Fibroblast of skin of back (primary cell): Measurements from ENCODE around the gene SLC17A9.
"Not testable (repeated sequence)": the region's sequence is repeated elsewhere in the genome, so short reads cannot be mapped to it uniquely, and the experiment has no call there.

ENCODE experiments used
- DNase-seq: peaks from one replicate; pipeline ENCODE4 v3.0.0-alpha.2; 2013

The SLC17A9 gene

DNA sequence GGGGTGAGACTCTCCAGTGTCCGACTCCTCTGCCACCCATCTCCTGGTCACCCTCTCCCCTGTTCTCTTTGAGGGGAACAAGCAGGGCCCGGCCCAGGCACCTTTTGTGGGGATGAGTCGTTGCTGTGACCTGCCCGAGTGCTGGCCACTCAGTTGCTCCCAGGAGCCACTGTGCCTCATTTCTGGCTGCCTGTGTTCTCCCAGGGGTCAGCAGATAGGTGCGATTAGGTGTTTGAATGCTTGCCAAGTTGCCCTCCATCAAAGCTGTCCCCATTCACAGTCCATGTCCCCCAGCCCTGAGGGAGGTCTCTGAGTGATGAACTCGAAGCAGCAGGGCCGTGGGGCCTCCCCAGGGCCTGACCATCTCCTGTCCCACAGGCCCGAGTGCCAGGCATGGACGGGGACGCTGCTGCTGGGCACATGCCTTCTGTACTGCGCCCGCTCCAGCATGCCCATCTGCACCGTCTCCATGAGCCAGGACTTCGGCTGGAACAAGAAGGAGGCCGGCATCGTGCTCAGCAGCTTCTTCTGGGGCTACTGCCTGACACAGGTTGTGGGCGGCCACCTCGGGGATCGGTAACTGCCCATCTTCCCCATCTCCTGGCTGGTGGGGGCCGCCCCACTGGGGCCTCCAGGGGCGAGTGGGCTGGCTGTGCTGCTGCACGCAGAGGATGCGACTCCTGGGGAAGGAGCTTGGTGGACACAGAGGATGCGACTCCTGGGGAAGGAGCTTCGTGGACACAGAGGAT lies 4.1 kb downstream of the SLC17A9 start:
- DNase-seq = no peak

DNA sequence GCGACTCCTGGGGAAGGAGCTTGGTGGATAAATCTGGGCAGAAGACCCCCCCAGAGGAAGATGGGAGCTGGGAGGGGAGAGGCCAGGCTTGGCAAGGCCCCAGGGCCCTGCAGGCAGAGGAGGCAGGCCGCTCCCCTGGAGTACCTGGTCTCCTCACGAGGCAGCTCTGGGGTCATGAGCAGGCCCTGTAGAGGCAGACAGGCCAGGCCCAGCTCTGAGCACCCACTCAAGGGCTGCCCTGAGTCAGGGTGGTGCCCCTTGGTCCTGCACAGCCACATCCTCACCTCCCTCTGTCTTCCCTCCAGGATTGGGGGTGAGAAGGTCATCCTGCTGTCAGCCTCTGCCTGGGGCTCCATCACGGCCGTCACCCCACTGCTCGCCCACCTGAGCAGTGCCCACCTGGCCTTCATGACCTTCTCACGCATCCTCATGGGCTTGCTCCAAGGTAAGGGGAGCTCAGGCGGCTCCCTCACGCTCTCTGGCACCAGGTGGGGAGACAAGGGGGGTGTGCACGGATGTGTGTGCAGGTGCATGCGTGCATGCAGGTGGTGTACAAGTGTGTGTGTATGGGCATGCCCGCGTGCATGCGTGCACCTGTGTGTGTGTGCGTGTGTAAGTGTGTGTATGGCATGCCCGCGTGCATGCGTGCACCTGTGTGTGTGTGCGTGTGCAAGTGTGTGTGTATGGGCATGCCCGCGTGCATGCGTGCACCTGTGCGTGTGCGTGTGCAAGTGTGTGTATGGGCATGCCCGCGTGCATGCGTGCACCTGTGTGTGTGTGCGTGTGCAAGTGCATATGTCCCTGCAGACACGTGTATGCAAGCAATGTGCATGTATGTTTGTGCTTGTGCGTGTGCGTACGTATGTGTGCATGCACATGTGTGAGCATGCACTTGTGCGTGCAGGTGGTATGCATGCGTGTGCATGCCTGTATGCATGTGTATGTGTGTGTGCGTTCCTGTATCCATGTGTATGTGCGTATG lies 4.9 kb downstream of the SLC17A9 start:
- no peak for DNase-seq

DNA sequence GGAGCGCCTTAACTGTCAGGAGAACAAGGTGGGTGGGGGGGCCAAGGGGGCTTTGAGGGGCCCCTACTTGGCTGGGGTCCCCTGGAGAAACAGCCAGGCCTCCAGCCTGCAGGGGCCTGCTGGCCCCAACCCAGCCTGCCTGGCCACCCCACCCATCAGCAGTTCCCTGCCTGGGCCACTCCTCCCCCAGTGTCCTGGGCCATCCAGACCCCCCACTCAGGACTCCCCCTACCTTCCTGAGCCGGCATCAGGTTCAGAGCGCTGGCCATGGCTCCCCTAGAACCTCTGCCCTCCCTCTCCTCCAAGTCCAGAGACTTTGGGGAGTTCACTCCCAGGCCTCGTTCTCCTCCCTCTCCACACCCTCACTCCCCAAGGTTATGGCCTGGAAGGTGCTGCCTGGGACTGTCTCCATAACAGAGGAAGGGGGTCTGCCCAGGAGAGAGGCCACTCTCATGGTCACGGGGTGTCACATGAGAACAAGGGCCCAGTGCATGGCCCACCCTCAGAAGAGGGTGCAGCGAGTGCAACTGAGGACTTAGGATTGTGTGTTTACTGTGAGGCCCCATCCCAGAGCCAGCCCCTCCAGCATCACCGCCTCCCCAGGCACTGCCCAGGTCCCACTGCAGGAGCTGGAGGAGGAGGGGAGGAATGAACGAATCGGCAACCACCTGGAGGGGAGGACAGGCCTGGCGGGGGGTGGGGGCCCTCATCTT lies 6.0 kb downstream of the SLC17A9 start:
- no peak for DNase-seq

DNA sequence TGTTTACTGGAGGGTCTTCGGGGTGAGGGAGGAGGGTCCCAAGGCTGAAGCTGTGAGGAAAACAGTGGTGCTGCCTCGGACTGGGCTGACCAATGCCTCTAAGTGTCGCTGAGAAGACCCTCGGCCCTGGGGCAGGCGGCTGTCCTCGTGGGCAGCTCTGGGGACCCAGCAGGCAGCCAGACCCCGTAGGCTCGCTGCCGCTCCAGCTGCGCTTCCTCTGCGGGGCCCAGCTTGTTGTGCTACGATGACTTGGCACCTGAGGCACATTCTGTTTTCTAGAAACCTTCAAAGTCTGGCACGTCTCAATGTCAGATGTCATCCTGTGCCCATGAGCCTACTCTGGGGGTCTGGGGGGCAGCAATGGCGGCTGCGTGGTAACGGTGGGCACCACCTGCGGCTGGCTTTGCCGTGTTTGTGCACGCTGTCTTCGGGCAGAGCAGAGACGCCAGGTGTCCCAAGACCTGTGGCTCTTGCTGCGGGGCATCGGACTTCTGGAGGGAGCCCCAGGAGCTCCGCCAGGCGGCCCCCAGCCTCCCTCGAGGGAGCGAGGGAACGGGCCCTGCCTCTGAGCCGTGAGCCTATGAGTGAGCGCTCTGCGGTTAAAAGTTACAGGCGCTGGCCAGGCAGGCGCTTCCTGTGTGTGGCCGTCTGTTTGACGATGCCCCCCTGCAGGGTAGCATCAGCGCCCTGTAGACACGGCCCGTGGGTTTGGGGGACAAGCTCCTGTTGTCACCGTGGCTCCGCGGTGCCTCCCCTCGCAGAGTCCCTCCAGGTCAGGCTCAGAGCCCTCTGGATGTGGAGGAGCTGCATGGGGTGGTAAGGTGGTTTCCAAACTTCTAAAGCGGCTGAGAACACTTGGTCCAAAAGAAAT lies 6.8 kb downstream of the SLC17A9 start:
- no peak for DNase-seq

DNA sequence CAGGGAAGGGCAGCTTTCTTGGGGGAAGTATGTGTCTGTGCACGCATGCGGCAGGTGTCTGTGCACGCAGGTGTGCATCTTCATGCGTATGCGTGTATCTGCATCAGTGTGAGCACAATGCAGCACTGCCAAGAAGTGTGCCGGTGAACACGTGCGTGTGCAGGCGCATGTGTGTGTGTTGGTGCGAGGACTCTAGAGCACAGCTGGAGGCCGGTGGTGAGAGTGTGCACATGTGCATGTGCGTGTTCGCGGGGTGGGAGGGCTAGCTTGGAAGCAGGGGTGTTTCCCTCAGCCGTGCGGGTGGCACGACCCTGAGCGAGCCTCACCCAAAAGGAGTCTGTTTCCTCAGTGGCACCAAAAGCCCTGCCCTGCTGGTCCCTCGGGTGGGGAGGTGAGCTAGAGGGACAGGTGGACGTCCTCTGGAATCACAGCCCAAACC lies 7.5 kb downstream of the SLC17A9 start:
- no peak for DNase-seq

DNA sequence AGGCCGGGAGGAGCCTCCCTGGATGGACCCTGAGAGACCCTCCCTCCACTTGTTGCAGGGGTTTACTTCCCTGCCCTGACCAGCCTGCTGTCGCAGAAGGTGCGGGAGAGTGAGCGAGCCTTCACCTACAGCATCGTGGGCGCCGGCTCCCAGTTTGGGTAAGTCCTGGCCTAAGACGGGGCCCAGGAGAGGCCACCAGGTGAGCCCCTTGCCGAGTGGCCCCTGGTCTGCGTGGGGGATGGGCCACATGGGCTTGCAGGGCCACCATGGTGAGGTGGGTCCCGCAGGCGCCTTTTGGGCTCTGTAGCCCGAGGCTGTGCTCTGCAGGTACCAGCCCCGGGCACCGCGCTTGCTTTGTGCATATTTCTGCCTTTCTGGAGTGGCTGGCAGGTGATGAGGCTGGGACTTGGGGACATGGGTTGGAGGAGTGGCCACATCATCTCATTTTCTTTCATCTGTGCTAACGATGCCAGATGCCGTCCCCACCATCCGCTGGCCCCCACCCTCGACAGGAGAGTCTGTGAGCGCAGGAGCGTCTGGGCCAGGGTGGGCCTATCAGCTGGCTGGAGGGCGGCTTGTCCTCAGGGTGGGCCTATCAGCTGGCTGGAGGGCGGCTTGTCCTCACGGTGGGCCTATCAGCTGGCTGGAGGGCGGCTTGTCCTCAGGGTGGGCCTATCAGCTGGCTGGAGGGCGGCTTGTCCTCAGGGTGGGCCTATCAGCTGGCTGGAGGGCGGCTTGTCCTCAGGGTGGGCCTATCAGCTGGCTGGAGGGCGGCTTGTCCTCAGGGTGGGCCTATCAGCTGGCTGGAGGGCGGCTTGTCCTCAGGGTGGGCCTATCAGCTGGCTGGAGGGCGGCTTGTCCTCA lies 8.2 kb downstream of the SLC17A9 start:
- DNase-seq = not testable (repeated sequence)

DNA sequence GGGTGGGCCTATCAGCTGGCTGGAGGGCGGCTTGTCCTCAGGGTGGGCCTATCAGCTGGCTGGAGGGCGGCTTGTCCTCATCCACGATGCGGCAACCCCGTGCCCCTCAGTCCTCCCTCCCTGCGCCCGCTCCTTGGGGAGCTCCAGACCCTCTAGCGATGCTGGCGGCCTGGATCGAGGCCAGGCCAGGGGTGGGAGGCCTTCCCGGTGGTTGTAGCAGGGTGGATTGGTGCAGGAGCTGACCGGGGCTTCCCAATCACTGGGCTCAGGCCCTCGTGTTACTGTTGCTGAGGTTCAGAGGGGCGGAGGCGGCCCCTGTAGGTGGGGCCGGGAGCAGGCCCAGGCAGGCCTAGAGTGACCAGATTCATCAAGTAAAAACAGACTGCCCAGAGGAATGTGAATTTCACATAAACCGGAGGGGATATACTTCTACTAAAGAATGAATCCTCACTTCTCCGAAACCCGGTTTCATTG lies 8.8 kb downstream of the SLC17A9 start:
- no peak for DNase-seq

DNA sequence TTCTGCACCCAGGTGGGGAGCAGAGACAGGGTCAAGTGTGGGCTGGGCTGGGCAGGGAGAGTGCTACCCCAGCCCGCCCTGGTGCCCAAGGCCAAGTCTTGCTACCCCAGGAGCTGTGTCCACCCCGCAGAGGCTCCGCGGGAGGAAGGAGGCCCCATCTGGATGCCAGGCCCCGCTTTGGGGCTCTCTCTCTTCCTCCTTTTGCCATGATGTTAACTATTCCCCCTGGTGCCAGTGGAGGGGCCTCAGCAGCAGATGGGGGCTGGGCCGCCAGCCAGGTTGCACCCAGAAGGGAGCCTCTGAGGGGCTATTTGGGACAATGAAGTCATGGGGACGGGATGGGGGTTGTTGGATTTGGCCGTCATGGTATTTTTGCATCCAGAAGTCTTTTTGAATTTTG lies 9.3 kb downstream of the SLC17A9 start:
- DNase-seq = no peak

DNA sequence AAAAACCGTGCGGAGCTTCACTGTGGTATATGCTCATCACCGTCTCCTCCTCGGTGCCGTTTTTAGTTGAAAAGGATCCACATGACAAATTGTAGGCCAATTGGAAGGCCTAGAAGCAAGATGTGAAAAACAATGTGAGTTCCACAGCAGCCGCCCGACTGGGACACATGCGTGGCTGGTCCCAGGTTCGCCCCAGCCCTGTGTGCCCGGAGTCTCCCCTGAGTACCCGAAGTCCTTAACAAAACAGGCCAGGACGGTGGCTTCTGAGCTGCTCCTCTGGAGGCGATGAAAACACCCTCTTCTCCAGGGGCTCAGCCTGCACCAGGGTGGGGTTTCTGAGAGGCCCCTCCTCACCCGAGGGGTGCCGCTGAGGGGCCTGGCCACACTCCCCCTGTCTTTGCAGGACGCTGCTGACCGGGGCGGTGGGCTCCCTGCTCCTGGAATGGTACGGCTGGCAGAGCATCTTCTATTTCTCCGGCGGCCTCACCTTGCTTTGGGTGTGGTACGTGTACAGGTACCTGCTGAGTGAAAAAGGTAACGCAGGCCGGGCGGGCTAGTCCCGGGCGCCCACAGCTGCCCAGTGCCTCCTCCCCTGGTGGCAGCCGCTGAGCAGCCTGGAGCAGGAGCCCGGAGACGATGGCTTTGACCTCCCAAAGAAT lies 9.8 kb downstream of the SLC17A9 start:
- no peak for DNase-seq

DNA sequence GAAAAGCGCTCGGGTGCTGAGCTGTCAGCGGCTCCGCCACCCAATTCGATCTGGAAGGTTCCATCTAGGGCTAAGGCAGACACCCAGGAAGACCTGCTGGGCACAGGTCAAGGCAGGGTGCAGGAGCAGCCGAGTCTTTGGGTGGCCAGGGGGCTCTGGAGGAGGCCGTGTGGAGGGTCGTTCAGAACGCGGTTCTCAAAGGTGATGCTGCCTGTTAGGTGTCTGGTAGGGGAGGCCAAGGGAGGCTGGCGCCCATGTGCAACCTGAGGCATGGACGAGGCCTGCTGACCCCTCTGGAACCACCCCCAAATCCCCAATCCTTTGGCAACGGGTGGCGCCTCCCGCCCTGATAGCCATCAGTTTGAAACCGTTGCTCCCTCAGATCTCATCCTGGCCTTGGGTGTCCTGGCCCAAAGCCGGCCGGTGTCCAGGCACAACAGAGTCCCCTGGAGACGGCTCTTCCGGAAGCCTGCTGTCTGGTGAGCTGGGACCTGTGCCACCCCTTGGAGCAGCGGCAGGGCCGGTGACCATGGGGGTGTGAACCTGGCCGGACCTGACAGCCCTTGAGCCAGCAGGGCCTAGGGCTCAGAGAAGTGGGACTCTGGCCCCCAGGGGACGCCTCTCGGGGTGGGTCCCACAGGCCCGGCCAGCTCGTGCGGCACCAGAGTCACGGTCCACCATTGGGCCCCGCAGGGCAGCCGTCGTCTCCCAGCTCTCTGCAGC lies 10.5 kb downstream of the SLC17A9 start:
- no peak for DNase-seq

DNA sequence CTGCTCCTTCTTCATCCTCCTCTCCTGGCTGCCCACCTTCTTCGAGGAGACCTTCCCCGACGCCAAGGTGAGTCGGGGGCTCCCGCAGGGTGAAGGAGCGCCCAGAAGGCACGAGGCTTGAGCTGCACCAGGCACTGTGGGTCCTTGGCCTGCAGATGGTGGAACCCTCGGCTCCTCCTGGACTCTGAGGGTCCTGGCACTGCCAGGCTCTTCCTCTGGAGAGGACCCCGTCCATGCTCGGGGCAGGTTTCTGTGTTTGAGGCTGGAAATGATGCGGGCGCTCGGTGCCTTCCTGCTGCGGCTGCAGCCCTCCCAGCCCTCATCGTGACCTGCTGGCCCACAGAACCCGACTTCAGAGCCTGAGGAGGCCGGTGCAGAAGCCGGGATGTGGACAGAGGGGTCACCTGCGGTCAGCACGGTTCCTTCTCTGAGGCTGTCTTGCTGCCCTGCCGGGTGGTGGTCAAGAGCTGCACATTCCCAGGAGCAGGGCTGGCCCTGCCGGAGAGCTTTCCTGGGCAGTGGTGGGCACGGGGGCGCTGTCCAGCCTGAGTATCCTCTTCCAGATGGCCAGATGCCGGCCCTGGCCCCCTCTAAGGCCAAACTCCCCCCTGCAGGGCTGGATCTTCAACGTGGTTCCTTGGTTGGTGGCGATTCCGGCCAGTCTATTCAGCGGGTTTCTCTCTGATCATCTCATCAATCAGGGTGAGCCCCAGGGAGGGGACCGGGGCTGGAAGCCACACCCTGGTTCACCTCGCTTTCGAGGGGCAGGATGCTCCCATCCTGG lies 11.3 kb downstream of the SLC17A9 start:
- DNase-seq = no peak

DNA sequence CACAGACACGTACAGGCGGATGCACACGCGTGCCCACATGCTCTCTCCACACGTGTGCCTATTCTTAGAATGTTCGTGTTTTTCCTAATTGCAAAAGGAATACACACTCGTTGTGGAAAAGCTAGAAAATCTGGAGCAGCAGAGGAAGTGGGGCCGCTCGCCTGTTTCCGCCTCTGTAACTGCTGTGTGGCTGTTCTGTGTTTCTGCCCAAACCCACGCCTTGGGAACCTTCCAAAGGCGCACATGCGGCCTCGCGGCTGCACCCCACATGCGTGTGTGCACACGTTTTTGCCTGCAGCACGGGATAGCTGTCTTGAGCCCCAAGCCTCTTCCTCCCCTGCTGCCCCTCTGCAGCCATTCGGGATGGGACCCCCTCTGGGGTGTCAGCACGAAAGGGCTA lies 12.2 kb downstream of the SLC17A9 start:
- no peak for DNase-seq

DNA sequence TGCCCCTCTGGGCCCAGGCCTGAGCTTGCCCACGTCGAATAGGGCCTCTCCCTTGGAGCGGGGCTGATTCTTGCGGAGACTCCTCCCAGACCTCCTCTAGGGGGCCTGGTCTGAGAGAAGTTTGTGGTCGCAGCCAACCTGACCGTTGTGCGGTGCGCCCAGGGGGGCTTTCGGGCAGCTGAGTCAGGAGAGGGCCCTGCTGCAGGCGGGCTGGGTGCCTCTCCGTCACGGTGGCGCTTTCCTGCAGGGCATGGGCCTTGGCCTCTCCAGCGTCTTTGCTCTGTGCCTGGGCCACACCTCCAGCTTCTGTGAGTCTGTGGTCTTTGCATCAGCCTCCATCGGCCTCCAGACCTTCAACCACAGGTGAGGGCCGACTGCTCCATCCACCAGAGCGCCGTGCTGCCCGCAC lies 12.9 kb downstream of the SLC17A9 start:
- DNase-seq = no peak

DNA sequence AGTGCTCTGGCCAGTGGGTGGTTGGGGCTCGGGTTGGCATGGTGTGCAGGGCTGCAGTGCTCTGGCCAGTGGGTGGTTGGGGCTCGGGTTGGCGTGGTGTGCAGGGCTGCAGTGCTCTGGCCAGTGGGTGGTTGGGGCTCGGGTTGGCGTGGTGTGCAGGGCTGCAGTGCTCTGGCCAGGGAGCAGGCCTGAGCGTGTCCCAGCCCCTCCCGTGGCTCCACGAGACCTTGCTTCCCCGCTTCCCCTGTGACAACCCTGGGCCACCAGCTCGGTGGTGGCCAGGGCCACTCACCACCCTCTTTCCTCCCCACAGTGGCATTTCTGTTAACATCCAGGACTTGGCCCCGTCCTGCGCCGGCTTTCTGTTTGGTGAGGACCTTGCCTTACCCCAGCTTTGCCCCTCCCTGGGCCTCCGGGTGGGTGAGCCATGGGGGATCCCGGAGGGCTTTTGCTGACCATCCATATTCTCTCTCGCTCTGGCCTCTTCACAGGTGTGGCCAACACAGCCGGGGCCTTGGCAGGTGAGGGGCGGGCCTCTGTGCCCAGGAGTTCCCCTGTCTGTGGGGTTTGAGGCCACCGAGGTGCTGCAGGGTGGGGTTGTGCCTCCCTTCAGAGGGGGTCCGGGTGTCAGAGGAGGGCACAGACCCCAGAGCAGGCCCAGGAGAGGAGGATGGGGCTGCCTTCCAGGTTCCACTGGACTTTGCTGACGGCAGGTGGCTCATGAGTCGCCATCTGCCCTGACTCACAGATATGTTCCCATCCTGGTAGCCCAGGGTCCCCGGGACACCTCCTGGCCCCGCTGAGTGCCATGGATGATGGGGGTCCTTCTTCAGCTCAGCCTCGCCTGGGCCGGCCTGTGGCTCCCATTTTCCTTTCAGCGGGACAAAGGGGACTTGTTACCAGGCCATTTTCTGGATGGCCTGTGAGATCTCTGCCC lies 14.0 kb downstream of the SLC17A9 start:
- no peak for DNase-seq

DNA sequence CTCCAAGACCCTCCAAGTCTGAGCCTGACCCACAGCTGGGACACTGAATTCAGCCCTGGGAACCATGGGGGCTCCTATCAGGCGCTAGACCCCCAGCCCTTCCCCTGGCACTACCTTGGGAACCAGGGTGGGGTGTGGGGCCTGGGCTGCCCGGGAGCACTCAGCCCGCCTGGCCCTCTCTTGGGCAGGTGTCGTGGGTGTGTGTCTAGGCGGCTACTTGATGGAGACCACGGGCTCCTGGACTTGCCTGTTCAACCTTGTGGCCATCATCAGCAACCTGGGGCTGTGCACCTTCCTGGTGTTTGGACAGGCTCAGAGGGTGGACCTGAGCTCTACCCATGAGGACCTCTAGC lies 14.6 kb downstream of the SLC17A9 start:
- no peak for DNase-seq

DNA sequence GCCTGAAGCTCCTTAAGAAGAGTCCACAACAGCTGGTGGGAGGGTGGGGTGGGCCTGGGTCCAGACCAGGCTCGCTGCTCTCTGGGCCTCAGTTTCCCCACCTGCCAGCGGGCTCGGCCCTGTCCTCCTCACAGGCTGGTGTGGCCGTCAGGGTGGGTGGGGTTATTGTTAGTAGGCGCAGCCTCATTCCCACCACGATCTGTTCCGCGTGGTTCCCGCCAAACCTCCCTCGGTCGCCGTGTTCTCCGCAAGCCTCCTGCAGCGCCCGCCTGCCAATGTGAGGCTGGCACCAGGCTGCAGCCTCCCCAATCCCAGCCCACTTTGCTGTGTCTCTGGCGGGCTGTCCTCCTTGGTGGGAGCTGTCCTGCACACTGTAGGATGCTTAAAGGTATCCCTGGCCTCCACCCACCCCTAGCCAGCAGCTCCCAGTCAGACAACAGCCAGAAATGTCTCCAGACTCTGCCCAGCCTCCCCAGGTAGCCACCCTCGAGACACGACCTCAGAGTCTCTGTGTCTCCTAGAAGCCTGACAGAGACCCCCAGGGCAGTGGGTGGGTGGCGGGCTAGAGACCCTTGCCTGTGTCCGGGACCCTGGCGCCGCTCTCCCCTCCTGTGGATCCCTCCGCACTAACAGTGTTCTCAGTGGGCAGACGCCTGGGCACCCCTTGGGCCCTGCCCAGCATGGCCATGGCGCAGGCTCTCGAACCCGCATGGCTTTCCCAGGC lies 15.3 kb downstream of the SLC17A9 start:
- DNase-seq = no peak
